Stimulated activated CD4-positive, alpha-beta T cell treated with anti-CD3 and anti-CD28 coated beads, Interleukin-12 subunit alpha, Interleukin-12 subunit beta, amount 100 ng/mL, for 48 hours (primary cell): ENCODE results near the gene DNAH10.
"Not testable (repeated sequence)": the region's sequence is repeated elsewhere in the genome, so short reads cannot be mapped to it uniquely, and the experiment has no call there.

Source experiments
- DNase-seq, 3 donors: peaks; one replicate each; pipeline ENCODE4 v3.0.0-alpha.2; 2020; ENCODE audit warnings: low read depth in 2 of 3, low spot score in 1 of 3

Gene DNAH10

GRCh38 chr12:123788541-123788940 lies 26.4 kb downstream of the DNAH10 start:
- no peak for DNase-seq

- not testable (repeated sequence) for DNase-seq
These were observed 27.3 kb downstream of the DNAH10 start for GRCh38 chr12:123789422-123789821.

- DNase-seq: no peak
These were observed 28.9 kb downstream of the DNAH10 start for GRCh38 chr12:123790905-123791467.

- DNase-seq: no peak
These were observed 31.9 kb downstream of the DNAH10 start for GRCh38 chr12:123794027-123794426.

- DNase-seq: no peak
These were observed 36.4 kb downstream of the DNAH10 start for GRCh38 chr12:123798518-123798917.

- no peak for DNase-seq
These were observed 37.1 kb downstream of the DNAH10 start for GRCh38 chr12:123799227-123799626.

- no peak for DNase-seq
These were observed 39.6 kb downstream of the DNAH10 start for GRCh38 chr12:123801573-123802178.

GRCh38 chr12:123805173-123805572 lies 43.1 kb downstream of the DNAH10 start:
- no peak for DNase-seq

GRCh38 chr12:123807002-123807401 lies 44.9 kb downstream of the DNAH10 start:
- no peak for DNase-seq

- no peak for DNase-seq
These were observed 45.6 kb downstream of the DNAH10 start for GRCh38 chr12:123807670-123808069.

- DNase-seq: no peak
These were observed 46.1 kb downstream of the DNAH10 start for GRCh38 chr12:123808167-123808566.

- DNase-seq: no peak
These were observed 51.2 kb downstream of the DNAH10 start for GRCh38 chr12:123813349-123813748.

GRCh38 chr12:123815968-123816367 lies 53.9 kb downstream of the DNAH10 start:
- no peak for DNase-seq

GRCh38 chr12:123816896-123817537 lies 54.9 kb downstream of the DNAH10 start:
- no peak for DNase-seq

GRCh38 chr12:123822804-123823203 lies 60.7 kb downstream of the DNAH10 start:
- DNase-seq: no peak

- no peak for DNase-seq
These were observed 66.0 kb downstream of the DNAH10 start for GRCh38 chr12:123828120-123828519.

- no peak for DNase-seq
These were observed 66.9 kb downstream of the DNAH10 start for GRCh38 chr12:123828854-123829547.

GRCh38 chr12:123829561-123829960 lies 67.5 kb downstream of the DNAH10 start:
- no peak for DNase-seq

- DNase-seq: no peak
These were observed 68.6 kb downstream of the DNAH10 start for GRCh38 chr12:123830675-123831074.

- DNase-seq: no peak
These were observed 70.0 kb downstream of the DNAH10 start for GRCh38 chr12:123832052-123832451.

GRCh38 chr12:123833830-123834229 lies 71.7 kb downstream of the DNAH10 start:
- DNase-seq: no peak

GRCh38 chr12:123834845-123835244 lies 72.7 kb downstream of the DNAH10 start:
- DNase-seq: no peak
